BJ (cell line): Measurements from ENCODE around the gene PNPLA2. TPM values are rescaled to one million over a fixed set of nuclear protein-coding genes. Genes with fewer than 3 reads are reported as not detected.

Experiments used
- CTCF ChIA-PET: fragments of 350-600 bp; formaldehyde crosslinking; extraction: SDS; loops from one replicate; lab custom pipeline; 2021; ENCODE audit warnings: antibody characterized with exemption, inconsistent platforms; lab: Yijun Ruan, JAX
- POLR2A ChIA-PET: fragments of 300-600 bp; sonication (Branson Sonifier 250); formaldehyde crosslinking; extraction: SDS; loops from one replicate; lab custom pipeline; 2021; ENCODE audit warnings: antibody characterized with exemption; lab: Charles Lee
- DNase-seq: peaks from one replicate; pipeline ENCODE4 v3.0.0-alpha.2; 2011; ENCODE audit warnings: low read depth
- H3K27me3 ChIP-seq: 2 replicates; pipeline ENCODE4 v1.6.0; 2011; ENCODE audit warnings: low read length; ENCODE audit not compliant: control insufficient read depth, insufficient read depth
- H3K36me3 ChIP-seq: 2 replicates; pipeline ENCODE4 v1.5.1; 2011; ENCODE audit warnings: low read length; ENCODE audit not compliant: control insufficient read depth, insufficient read depth
- H3K4me3 ChIP-seq: 2 replicates; pipeline ENCODE4 v1.5.1; 2011; ENCODE audit warnings: low read depth, mild to moderate bottlenecking, control low read depth, low read length
- polyA plus RNA-seq: library from polyadenylated mRNA; depleted of rRNA; stranded (reverse); fragments of >200 nt; gene quantifications from 2 replicates; pipeline ENCODE4 v1.2.3, GENCODE V29; 2011
- TF ChIP-seq, protein P1 (sequence below): IDR thresholded peaks from 2 replicates; pipeline ENCODE4 v1.5.1; 2011; ENCODE audit warnings: low read depth, mild to moderate bottlenecking, control low read depth, inconsistent platforms, low read length, moderate library complexity; ENCODE audit not compliant: insufficient read depth

PNPLA2 gene
- polyA plus RNA-seq, 1 experiment: 53.1 TPM

DNA sequence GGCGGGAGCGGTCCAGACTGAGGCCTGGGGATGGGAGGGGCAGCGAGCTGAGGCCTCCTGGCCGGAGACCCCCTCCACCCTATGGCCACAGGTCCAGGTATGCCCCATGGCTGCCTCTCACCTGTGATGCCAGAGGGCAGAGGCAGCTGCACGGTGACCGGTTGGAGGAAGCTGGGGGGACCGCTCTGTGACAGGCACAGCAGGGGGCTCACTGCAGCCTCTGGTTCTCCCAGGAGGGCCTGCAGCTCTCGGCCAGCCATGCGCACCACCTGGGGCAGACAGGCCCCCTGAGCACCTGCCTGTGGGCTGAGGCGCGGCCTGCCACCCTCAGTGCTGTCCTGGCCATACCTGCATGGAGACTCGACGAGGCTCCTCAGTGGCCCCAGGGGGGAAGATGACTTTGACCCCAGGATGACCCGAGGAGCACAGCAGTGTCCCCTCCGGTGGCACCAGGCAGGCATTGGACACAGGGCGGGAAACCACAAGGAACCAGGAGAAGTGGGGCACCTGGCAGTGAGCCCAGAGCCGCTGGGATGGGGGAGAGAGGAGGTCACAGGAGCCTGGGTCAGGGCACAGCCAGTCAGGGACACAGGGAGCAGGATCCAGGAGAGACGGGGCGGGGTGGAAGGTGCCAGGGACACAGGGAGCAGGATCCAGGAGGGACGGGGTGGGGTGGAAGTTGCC is 17.5 kb upstream of the PNPLA2 start:
- DNase-seq: no peak
- TF ChIP-seq, protein P1, sequence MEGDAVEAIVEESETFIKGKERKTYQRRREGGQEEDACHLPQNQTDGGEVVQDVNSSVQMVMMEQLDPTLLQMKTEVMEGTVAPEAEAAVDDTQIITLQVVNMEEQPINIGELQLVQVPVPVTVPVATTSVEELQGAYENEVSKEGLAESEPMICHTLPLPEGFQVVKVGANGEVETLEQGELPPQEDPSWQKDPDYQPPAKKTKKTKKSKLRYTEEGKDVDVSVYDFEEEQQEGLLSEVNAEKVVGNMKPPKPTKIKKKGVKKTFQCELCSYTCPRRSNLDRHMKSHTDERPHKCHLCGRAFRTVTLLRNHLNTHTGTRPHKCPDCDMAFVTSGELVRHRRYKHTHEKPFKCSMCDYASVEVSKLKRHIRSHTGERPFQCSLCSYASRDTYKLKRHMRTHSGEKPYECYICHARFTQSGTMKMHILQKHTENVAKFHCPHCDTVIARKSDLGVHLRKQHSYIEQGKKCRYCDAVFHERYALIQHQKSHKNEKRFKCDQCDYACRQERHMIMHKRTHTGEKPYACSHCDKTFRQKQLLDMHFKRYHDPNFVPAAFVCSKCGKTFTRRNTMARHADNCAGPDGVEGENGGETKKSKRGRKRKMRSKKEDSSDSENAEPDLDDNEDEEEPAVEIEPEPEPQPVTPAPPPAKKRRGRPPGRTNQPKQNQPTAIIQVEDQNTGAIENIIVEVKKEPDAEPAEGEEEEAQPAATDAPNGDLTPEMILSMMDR: no peak
- H3K27me3 ChIP-seq: no peaks in the 10 kb centered on the region
- H3K4me3 ChIP-seq: no peak overlapping the region
- ChIA-PET POLR2A (no interaction called here), CTCF (no interaction called here)
- peaks cover 25% of the 10 kb centered on the region for H3K36me3 ChIP-seq

DNA sequence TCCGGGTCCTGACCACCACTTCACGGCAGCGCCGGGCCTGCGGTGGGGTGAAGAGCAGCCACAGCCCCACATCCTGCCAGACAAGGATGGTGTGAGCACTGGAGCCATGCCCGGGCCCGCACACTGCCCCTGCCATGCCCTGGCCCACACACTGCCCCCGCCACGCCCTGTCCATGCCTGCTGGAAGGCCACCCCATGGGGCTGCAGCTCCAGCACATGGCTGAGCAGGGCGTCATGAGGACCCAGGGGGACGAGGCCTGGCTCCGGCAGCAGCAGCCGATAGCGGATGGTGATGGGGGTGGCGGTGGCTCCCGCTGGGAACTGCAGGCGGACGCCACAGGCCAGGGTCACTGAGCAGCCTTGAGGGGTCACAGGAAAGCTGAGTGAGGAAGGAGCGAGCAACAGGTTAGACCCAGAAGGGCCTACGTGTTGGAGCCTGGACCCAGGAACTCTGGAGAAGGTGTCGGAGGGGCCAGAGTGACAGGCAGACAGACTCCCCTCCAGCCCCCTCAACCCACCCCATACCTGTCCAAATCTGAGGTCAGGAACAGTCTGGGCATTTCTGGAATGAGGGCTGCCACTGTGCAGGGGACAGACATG is 16.6 kb upstream of the PNPLA2 start:
- H3K36me3 ChIP-seq: peaks cover 25% of the 10 kb centered on the region
- ChIA-PET POLR2A (no interaction called here), CTCF (interaction anchor here (0.6 kb wide), 1 partner anchor 234 kb away, joined by 3 read pairs; no protein-coding TSS in a partner anchor)
- no peaks in the 10 kb centered on the region for H3K27me3 ChIP-seq
- no peak overlapping the region for H3K4me3 ChIP-seq
- TF ChIP-seq, protein P1: no peak
- no peak for DNase-seq

DNA sequence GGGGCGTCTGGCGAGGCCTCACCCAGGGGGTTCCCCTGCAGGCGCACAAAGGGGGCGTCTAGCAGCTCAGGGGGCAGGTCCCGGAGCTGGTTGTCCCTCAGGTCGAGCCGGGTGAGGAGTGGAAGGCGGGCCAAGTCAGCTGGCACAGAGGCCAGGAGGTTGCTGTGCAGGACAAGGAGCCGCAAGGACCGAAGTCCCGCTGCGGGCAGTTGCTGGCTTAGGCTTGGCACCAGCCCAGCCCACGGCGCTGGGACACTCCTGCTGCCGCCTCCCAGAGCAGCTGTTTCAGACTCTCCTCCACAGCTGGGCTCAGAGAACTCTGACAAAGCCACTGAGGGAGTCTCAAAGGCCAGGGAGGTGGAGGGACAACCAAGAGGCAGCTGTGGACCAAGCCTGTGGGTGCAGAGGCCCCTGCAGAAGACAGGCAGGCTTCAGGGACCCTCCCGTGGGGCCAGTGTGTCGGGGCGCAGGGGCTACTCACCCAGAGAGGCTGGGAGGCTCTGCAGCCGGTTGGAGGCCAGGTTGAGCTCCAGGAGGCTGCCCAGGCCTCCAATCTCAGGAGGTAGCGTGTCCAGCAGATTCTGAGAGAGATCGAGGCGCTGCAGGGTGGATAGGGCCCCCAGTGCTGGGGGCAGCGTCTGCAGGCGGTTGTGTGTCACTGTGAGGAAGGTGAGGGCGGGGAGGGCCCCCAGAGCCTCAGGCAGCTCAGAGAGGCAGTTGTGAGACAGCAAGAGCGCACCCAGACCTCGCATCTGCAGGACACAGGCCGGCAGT is 15.8 kb upstream of the PNPLA2 start:
- ChIA-PET POLR2A (no interaction called here), CTCF (interaction anchor here (0.6 kb wide), 1 partner anchor 234 kb away, joined by 3 read pairs; no protein-coding TSS in a partner anchor)

DNA sequence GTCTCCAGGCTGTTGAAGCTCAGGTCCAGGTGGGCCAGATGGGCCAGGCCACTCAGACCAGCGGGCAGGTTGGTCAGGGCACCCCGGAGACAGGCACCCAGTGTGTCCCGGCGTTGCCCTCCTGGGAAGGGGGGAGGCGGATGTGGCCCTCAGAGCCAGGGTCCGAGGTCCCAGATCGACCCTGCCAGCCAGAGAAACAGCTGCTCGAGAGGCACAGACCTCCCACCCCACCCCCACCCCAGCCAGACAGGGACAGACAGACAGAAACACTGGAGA is 15.3 kb upstream of the PNPLA2 start:
- CTCF ChIA-PET: interaction anchor here (0.6 to 1.9 kb wide), 3 partner anchors 20 to 248 kb away, joined by 3 to 7 read pairs (median 5); no protein-coding TSS in a partner anchor
- POLR2A ChIA-PET: no interaction called here
- no peak for DNase-seq

More for the DNA sequence above, 15.8 kb upstream of the PNPLA2 start:
- TF ChIP-seq, protein P1: no peak
- no peak for DNase-seq
- H3K27me3 ChIP-seq: no peaks in the 10 kb centered on the region
- H3K4me3 ChIP-seq: no peak overlapping the region; the same call in 1 of the 2 replicates
- H3K36me3 ChIP-seq: peaks cover 25% of the 10 kb centered on the region

More for the DNA sequence above, 15.3 kb upstream of the PNPLA2 start:
- Histone ChIP-seq H3K4me3 (peak overlapping the region; percentile 50), H3K27me3 (no peaks in the 10 kb centered on the region), H3K36me3 (peaks cover 25% of the 10 kb centered on the region)
- TF ChIP-seq, protein P1: no peak
